SK-N-SH treated with all-trans-retinoic acid at 6 μM for 48 hours (cell line): ENCODE data around the gene MEG3.

Experiments used
- ATAC-seq: fragments of 200-7000 bp; cut with Tn5 transposase; 3 replicates; pipeline ENCODE4 v1.9.1; 2020; ENCODE audit warnings: mild to moderate bottlenecking, moderate library complexity
- ARNTL ChIP-seq: fragments of 450-650 bp; formaldehyde crosslinking; IDR thresholded peaks from 2 replicates; pipeline ENCODE4 v1.5.0; 2020; ENCODE audit warnings: low read depth, mild to moderate bottlenecking, moderate library complexity, borderline replicate concordance
- BACH2 ChIP-seq: fragments of 250-450 bp; sonication (Bioruptor Pico); IDR thresholded peaks from 2 replicates; pipeline ENCODE4 v1.9.0; 2021; ENCODE audit warnings: mild to moderate bottlenecking, borderline replicate concordance
- CSDC2 ChIP-seq: fragments of 250-450 bp; sonication (Bioruptor Pico); IDR thresholded peaks from 2 replicates; pipeline ENCODE4 v1.5.0; 2020; ENCODE audit warnings: mild to moderate bottlenecking, moderate library complexity
- ESRRG ChIP-seq: fragments of 250-450 bp; sonication (Bioruptor Pico); IDR thresholded peaks from 2 replicates; pipeline ENCODE4 v1.6.1; 2021; ENCODE audit warnings: mild to moderate bottlenecking
- GLIS3 ChIP-seq: fragments of 250-450 bp; sonication (Bioruptor Pico); IDR thresholded peaks from 2 replicates; pipeline ENCODE4 v1.5.0; 2020; ENCODE audit warnings: mild to moderate bottlenecking, moderate library complexity
- ISL1 ChIP-seq: fragments of 250-450 bp; sonication (Bioruptor Pico); IDR thresholded peaks from 2 replicates; pipeline ENCODE4 v2.1.2; 2022; ENCODE audit warnings: mild to moderate bottlenecking, moderate library complexity
- OSR1 ChIP-seq: fragments of 250-450 bp; sonication (Bioruptor Pico); IDR thresholded peaks from 2 replicates; pipeline ENCODE4 v1.8.0; 2022; ENCODE audit warnings: moderate library complexity, mild to moderate bottlenecking, inconsistent platforms
- PPARA ChIP-seq: fragments of 250-450 bp; sonication (Bioruptor Pico); IDR thresholded peaks from 2 replicates; pipeline ENCODE4 v1.5.0; 2020; ENCODE audit warnings: mild to moderate bottlenecking, borderline replicate concordance
- RARB ChIP-seq: fragments of 250-450 bp; sonication (Bioruptor Pico); IDR thresholded peaks from 2 replicates; pipeline ENCODE4 v1.8.0; 2021; ENCODE audit warnings: mild to moderate bottlenecking, moderate library complexity
- SNAI2 ChIP-seq: fragments of 250-450 bp; sonication (Bioruptor Pico); IDR thresholded peaks from 2 replicates; pipeline ENCODE4 v1.5.0; 2020; ENCODE audit warnings: mild to moderate bottlenecking, moderate library complexity
- TCF4 ChIP-seq: fragments of 250-450 bp; sonication (Bioruptor Pico); IDR thresholded peaks from 2 replicates; pipeline ENCODE4 v1.8.0; 2021; ENCODE audit warnings: mild to moderate bottlenecking, moderate library complexity, borderline replicate concordance
- TOX ChIP-seq: fragments of 250-450 bp; sonication (Bioruptor Pico); IDR thresholded peaks from 2 replicates; pipeline ENCODE4 v1.8.0; 2021; ENCODE audit warnings: mild to moderate bottlenecking, moderate library complexity, borderline replicate concordance
- ZC3H10 ChIP-seq: fragments of 250-450 bp; sonication (Bioruptor Pico); IDR thresholded peaks from 2 replicates; pipeline ENCODE4 v1.5.1; 2021; ENCODE audit warnings: mild to moderate bottlenecking, moderate library complexity
- ZFP3 ChIP-seq: fragments of 250-450 bp; sonication (Bioruptor Pico); IDR thresholded peaks from 2 replicates; pipeline ENCODE4 v1.5.0; 2020; ENCODE audit warnings: mild to moderate bottlenecking, moderate library complexity
- ZFP30 ChIP-seq: fragments of 450-650 bp; formaldehyde crosslinking; IDR thresholded peaks from 2 replicates; pipeline ENCODE4 v1.5.0; 2022; ENCODE audit warnings: mild to moderate bottlenecking, moderate library complexity
- ZNF565 ChIP-seq: fragments of 450-650 bp; formaldehyde crosslinking; conservative IDR thresholded peaks from 2 replicates; pipeline ENCODE4 v1.5.0; 2020; ENCODE audit warnings: low read depth, mild to moderate bottlenecking, moderate library complexity
- ZNF70 ChIP-seq: fragments of 450-650 bp; formaldehyde crosslinking; IDR thresholded peaks from 2 replicates; pipeline ENCODE4 v1.5.0; 2020; ENCODE audit warnings: mild to moderate bottlenecking, moderate library complexity
- ZNF8 ChIP-seq: fragments of 450-650 bp; formaldehyde crosslinking; IDR thresholded peaks from 2 replicates; pipeline ENCODE4 v1.5.0; 2020; ENCODE audit warnings: mild to moderate bottlenecking, moderate library complexity
- TF ChIP-seq, protein P1 (sequence below): fragments of 250-450 bp; sonication (Bioruptor Pico); IDR thresholded peaks from 2 replicates; pipeline ENCODE4 v1.5.1; 2021; ENCODE audit warnings: mild to moderate bottlenecking, moderate library complexity
- TF ChIP-seq, protein P2 (sequence below): fragments of 250-450 bp; sonication (Bioruptor Pico); IDR thresholded peaks from 2 replicates; pipeline ENCODE4 v1.8.0; 2021; ENCODE audit warnings: low read depth, mild to moderate bottlenecking, moderate library complexity, borderline replicate concordance
- TF ChIP-seq, protein P3 (sequence below): fragments of 250-450 bp; sonication (Bioruptor Pico); IDR thresholded peaks from 2 replicates; pipeline ENCODE4 v1.5.1; 2020; ENCODE audit warnings: low read depth, mild to moderate bottlenecking, moderate library complexity
- TF ChIP-seq, protein P4 (sequence below): fragments of 250-450 bp; sonication (Bioruptor Pico); IDR thresholded peaks from 2 replicates; pipeline ENCODE4 v1.8.0; 2020; ENCODE audit warnings: mild to moderate bottlenecking, moderate library complexity, borderline replicate concordance

MEG3 gene

DNA sequence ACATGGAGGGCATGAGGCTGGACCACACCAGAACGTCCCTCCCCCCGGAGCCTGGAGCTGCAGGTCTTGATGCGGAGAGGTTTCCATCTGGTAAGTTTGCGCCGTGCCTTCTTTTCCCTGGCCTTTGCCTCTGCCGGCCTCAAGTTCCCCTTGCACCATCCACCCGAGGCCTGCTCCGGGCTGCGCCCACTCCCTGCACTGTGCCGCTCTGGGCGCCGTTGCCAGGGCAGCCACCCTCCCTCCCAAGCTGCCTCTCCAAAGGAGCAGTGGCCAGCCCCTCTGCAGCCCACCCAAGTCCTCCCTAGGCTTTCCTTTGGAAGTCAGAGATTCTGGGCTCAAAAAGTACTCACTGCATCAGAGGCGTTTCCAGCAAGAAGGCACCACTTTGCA, 46.2 kb upstream of the MEG3 start:
- TF ChIP-seq ZFP30 (no peak), ISL1 (no peak), OSR1 (no peak), SNAI2 (CRISPR knock-in tag) (no peak), PPARA (CRISPR knock-in tag) (no peak), BACH2 (CRISPR knock-in tag) (no peak), ZFP3 (CRISPR knock-in tag) (no peak), ESRRG (CRISPR knock-in tag) (no peak), ARNTL (CRISPR knock-in tag) (no peak), CSDC2 (CRISPR knock-in tag) (no peak), RARB (CRISPR knock-in tag) (no peak), ZNF565 (CRISPR knock-in tag) (no peak), TOX (CRISPR knock-in tag) (no peak)
- no peak for ATAC-seq

DNA sequence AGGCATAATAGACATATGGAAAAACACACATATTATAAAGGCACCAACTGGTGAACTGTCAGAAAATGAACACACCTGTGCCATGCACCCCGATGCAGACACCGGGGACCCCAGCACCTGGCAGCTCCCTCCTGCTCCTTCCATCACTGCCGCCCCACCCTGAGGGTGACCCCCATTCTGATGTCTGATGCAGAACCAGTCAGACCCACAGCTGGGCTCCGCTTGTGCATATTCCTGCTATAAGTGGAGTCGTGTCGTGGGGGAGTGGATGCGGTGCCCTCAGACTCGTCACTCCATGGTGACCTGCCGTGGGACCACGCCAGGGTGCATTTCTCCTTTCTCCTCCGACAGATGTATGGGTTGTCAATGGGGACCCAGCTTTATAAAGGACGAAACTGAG, 45.7 kb upstream of the MEG3 start:
- ATAC-seq, result no peak
- TF ChIP-seq, protein P1, sequence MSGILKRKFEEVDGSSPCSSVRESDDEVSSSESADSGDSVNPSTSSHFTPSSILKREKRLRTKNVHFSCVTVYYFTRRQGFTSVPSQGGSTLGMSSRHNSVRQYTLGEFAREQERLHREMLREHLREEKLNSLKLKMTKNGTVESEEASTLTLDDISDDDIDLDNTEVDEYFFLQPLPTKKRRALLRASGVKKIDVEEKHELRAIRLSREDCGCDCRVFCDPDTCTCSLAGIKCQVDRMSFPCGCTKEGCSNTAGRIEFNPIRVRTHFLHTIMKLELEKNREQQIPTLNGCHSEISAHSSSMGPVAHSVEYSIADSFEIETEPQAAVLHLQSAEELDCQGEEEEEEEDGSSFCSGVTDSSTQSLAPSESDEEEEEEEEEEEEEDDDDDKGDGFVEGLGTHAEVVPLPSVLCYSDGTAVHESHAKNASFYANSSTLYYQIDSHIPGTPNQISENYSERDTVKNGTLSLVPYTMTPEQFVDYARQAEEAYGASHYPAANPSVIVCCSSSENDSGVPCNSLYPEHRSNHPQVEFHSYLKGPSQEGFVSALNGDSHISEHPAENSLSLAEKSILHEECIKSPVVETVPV (CRISPR knock-in tag), result no peak
- TF ChIP-seq ZNF565 (CRISPR knock-in tag), result no peak
- TF ChIP-seq OSR1, result no peak
- no peak for TF ChIP-seq ISL1
- TF ChIP-seq ZC3H10 (CRISPR knock-in tag), result no peak
- TF ChIP-seq SNAI2 (CRISPR knock-in tag), result no peak
- TF ChIP-seq ZFP3 (CRISPR knock-in tag), result no peak
- TF ChIP-seq, protein P2, sequence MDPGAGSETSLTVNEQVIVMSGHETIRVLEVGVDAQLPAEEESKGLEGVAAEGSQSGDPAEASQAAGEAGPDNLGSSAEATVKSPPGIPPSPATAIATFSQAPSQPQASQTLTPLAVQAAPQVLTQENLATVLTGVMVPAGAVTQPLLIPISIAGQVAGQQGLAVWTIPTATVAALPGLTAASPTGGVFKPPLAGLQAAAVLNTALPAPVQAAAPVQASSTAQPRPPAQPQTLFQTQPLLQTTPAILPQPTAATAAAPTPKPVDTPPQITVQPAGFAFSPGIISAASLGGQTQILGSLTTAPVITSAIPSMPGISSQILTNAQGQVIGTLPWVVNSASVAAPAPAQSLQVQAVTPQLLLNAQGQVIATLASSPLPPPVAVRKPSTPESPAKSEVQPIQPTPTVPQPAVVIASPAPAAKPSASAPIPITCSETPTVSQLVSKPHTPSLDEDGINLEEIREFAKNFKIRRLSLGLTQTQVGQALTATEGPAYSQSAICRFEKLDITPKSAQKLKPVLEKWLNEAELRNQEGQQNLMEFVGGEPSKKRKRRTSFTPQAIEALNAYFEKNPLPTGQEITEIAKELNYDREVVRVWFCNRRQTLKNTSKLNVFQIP (CRISPR knock-in tag), result no peak
- TF ChIP-seq GLIS3 (CRISPR knock-in tag), result no peak
- no peak for TF ChIP-seq ZNF70 (CRISPR knock-in tag)
- no peak for TF ChIP-seq PPARA (CRISPR knock-in tag)
- TF ChIP-seq, protein P3, sequence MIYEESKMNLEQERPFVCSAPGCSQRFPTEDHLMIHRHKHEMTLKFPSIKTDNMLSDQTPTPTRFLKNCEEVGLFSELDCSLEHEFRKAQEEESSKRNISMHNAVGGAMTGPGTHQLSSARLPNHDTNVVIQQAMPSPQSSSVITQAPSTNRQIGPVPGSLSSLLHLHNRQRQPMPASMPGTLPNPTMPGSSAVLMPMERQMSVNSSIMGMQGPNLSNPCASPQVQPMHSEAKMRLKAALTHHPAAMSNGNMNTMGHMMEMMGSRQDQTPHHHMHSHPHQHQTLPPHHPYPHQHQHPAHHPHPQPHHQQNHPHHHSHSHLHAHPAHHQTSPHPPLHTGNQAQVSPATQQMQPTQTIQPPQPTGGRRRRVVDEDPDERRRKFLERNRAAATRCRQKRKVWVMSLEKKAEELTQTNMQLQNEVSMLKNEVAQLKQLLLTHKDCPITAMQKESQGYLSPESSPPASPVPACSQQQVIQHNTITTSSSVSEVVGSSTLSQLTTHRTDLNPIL (CRISPR knock-in tag), result no peak
- no peak for TF ChIP-seq TOX (CRISPR knock-in tag)
- TF ChIP-seq ZNF8 (CRISPR knock-in tag), result no peak
- TF ChIP-seq ESRRG (CRISPR knock-in tag), result no peak
- TF ChIP-seq, protein P4, sequence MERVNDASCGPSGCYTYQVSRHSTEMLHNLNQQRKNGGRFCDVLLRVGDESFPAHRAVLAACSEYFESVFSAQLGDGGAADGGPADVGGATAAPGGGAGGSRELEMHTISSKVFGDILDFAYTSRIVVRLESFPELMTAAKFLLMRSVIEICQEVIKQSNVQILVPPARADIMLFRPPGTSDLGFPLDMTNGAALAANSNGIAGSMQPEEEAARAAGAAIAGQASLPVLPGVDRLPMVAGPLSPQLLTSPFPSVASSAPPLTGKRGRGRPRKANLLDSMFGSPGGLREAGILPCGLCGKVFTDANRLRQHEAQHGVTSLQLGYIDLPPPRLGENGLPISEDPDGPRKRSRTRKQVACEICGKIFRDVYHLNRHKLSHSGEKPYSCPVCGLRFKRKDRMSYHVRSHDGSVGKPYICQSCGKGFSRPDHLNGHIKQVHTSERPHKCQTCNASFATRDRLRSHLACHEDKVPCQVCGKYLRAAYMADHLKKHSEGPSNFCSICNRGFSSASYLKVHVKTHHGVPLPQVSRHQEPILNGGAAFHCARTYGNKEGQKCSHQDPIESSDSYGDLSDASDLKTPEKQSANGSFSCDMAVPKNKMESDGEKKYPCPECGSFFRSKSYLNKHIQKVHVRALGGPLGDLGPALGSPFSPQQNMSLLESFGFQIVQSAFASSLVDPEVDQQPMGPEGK (CRISPR knock-in tag), result no peak

DNA sequence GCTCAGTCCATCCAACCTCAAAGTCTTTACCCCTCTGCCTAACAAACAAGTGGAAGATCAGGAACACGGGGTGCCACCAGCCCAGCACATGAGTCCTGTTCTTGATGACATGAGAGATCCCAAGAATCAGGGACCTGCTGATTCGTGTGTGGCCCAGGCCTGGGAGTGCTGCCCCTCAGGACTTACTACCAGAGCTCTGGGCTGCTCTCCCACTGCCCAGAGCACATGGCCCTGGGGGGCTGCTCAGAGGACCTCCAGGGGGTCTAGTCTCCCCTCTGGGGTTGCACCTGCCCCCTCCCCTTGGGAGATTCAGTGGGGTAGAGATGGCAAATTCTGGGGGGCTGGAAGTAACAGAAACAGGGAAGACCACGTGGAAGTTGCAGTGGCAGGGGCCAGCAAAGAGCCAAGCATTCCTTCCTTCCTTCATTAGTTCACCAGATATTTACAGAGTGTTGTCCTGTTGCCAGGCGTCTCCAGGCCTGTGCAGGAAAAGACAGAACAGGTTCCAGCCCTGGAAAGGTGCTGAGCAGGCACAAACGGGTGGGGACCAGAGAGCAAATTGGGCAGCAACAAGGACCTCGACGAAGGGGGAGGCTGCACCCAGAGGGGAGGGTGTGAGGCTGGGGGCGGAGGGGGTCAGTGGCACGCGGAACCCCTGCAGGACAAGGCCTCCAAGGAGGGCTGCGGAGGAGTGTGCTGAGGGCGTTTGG, 45.1 kb upstream of the MEG3 start:
- TF ChIP-seq, protein P3 (CRISPR knock-in tag), result no peak
- TF ChIP-seq ZFP3 (CRISPR knock-in tag) (no peak), RARB (CRISPR knock-in tag) (no peak), ZNF8 (CRISPR knock-in tag) (no peak), TCF4 (CRISPR knock-in tag) (no peak)
- no peak for ATAC-seq
